GM19035 (cell line): ENCODE measurements around the gene CTTN.
"Not testable (repeated sequence)": the region's sequence is repeated elsewhere in the genome, so short reads cannot be mapped to it uniquely, and the experiment has no call there.

Source experiments
- ATAC-seq: cut with Tn5 transposase; IDR thresholded peaks from one replicate; pipeline ENCODE4 v1.9.1; 2021; ENCODE audit not compliant: unreplicated experiment

CTTN gene

DNA sequence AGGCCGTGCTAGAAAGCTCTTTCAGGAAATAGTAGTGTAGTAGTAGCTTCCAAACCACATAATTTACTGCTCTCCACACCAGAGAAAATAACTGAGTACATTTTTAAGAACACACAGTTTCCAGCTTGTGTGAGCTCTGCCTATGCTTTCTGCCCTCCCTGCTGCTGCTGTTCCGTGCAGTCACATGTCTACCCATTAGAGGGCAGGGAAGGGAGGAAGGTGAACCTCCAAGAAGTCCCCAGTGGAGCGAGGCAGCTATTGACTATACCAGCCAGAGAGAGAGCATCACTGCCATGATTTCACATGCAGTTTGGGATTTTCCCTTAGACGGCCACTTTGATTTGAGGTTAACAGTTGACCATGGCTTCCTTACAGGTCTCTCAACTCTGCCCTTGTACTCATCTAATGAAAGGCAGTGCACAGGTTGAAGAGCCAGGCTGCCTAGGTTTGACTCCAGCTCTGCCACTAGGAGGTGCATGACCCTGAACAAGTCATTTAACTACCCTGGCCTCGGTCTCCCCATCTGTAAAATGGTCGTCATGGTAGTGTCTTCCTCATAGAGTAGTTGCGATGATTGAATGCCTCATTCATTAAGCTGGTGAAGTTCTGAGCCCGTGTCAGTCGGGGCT is 19.7 kb upstream of the CTTN start:
- no peak for ATAC-seq

DNA sequence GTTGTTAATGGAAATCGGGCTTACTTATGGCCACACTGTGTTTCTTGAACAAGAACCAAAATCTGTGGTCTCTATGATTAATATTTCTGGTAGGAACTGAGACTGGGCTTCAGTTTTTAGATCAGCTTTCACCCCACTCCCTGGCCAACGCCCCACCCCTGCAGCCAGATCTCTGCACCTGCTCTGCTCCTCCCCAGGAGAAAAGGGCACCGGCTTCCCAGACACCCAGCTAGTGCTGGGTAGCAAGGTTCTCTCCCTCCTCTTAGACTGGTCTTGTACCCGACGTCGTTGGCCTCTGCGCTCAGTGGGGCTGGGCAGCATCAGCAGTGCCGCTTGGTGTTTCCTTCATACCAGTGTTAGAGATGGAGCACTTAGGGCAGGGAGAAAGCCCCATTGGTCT is 17.0 kb upstream of the CTTN start:
- ATAC-seq = no peak

DNA sequence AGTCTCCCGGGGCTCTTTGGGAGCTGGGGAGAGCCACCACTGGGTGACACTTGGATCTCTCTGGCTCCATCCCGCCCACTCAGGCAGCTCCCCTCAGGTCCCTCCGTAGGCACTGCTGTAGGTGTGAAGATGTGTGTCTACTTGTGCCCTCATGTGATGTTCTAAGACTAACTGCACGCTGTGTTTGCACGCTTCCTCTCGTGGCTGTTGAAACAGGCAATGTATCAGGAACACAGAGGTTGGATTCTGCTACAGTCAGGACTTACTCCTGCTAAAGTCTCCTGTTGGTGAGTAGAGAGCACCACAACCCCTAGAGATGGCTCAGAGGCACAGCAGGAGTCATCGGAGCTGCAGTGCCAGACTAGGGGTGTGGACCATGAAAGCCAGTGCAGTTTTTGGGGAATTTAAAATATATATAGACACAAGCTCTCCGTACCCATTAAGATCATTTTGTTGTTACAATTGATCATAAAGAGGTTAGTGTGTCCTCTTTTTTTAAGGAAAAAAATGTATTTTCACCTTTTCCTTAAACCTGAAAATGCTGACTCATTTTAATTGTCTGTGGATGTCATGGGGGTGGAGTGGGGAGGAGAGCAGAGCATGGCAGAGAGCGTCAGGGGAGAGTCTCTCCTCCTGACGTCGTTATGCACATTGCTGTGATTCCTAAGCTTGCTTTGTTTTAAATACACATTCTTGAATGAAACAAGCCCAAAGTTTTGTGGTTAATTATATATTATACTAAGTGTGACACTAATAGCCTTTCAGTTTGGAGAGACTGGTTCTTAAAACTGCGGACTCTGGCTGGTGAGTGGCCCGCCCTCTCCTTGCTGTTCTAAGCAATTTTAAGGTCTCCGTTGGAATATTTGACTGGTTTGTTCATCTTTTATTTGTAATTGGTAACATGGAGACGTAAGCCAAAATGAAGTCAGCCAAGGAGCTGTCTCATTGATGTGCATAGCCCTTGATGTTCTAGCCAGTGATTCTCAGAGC is 16.2 kb upstream of the CTTN start:
- no peak for ATAC-seq

DNA sequence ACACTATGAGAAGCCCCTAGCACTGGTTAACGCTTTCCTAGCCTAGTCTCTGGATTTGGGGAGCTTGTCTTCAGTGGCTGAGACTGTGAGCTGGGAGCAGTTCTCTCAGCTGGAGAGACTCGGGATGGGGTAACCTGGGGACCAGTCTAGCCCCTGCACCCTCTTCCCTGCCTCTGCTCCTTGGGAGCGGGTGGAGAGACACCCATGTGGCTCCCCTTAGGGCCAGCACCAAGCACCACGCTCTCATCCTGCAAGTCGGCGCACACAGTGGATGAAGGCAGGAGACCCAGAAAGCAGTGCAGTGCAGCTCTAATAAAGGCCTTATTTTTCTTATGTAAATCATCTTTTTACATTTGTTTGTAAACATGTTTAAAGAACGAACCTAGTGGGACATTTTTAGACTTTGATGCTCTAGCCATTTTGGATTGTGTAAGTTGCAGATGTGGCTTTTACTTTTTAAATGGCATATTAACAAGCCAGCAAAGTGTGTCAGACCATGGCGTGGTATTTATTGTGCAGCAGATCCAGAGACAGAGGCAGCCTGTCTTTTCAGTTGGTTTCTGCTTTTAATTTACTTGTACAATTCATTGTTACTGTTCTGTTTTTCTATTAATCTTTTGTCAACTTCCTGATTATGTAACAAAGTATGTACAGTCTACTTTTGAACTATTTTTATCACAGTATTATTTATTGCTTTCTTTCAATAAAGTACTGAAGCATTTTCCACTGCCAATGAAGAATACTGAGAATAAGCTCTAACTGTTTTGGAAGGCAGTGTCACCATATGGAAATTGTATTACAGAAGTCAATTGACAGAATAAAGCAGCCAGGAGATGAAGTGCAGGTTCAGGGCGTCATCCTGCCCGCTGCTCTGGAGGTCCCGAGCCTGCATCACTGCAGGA is 14.4 kb upstream of the CTTN start:
- no peak for ATAC-seq

DNA sequence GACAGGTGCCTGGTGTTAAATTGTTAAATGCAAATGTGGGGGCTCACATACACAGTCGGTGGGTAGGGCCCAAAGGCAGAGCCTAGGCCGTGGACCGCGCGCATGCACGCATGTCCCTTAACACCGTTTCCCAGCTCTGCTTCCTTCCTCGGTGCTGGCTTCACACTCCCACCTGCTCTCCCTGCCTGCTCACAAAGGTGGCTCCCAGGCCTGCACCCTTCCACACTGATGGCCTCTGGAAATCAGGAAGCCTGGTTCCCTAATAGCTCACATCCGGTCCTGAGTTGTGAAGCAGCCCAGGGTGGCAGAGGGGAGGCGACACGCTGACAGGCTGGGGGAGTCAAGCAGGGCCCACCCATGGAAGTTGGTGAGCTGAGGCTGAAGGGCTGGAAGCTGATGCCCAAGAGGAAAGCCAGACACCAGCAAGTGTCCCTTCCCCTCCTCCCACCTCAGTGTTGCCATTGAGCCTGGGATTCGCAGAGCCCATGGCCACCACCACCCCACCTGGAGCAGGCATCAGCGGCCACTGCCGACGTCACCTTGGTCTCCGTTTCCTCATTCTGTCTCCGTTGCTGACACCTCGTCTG is 13.7 kb upstream of the CTTN start:
- ATAC-seq = no peak

DNA sequence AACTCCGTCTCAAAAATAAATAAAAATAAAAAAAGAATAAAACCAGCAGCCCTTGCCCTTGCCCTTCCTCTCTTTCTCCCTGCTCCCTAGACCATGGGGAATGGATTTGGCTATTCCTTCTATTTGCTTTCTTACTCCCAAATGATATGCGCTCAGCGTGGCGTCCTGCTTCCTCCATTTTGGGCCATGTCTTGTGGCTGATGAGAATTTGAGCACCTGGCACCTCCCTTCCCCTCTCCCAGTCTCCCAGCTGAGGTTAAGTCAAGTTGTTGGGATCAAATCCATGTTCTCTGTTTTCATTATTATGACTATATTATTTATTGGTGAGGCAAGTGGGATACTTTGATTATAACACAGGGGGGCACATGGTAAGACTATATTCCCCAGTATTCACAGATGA is 10.8 kb upstream of the CTTN start:
- no peak for ATAC-seq

DNA sequence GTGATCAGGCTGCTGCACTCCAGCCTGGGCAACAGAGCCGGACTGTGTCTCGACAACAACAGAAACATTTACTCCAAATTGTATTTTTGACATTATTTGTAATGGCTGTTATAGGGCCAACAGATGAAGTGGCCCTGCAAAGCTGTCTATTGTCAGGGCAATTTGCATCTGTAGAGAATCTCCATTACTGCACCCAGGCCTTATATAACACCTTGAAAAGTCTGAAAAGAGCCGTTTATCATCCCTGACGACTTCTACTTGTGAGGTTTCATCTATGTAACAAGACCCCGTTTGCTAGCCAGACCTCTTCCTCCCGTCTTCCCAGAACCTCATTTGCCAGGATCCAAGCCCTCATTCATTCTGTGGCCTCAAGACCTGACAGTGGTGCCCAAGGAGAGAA is 9.1 kb upstream of the CTTN start:
- ATAC-seq = no peak

DNA sequence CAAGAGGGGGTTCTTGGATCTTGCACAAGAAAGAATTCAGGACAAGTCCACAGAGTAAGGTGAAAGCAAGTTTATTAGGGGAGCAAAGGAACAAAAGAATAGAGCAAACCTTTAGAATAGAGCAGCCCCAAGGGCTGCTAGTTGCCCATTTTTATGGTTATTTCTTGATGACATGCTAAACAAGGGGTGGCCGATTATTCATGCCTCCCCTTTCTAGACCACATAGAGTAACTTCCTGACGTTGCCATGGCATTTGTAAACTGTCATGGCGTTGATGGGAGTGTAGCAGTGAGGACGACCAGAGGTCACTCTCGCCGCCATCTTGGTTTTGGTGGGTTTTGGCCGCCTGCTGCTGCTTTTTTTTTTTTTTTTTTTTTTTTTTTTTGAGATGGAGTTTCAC is 7.4 kb upstream of the CTTN start:
- ATAC-seq = not testable (repeated sequence)

DNA sequence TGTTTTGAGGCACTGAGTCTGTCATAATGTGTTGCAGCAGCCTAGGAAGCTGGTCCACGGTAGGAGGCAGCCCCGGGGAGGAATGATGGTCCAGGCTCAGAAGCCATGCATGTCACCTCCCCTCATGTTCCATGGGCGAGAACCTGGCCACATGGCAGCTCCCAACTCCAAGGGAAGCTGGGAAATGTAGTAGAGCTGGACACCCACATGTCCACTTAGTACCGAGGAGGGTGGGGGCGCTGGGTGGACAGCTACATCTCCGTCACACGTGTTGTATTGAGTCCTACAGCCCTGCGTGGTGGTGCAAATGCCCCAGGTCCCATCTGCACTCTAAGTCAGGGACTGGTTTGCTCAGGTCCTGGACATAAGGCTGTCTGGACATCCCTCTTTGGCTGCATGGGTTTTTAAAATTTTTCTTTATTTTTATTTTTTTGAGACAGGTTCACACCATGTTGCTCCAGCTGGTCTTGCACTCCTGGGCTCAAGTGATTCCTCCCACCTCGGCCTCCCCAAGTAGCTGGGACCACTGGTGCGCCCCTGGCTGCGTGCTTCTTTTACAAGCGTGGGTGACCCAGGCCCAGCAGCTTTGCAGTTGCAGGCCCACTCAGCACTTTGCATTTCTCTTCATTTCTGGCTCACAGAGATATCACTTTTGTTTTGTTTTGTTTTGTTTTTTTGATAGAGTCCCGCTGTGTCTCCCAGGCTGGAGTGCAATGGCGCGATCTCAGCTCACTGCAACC is 3.9 kb upstream of the CTTN start:
- no peak for ATAC-seq

DNA sequence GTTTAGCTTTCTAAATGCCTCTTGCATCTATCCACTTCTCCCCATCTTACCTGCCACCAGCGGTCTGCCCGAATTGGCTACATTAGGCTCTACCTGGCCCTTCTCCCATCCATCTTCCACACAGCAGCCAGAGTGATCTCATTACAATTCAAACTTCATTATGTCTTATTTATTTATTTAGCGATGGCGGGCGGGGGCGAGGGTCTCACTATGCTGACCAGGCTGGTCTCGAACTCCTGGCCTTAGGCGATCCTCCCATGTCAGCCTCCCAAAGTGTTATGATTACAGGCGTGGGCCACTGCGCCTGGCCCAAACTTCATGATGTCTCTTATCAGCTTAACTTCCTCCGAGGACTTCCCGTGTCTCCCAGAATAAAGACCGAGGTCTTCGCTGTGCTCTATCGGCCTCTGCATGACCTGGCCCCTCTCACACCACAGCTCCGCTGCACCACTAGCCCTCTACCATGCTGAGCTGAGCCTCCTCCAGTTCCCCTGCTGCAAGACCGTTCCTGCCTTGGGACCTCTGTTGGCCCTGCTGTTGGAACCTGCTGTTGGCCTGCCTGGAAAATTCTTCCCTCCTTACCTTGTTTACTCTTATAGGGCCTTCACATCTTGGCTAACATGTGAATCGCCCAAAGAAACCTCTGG is 870 bp upstream of the CTTN start:
- no peak for ATAC-seq

DNA sequence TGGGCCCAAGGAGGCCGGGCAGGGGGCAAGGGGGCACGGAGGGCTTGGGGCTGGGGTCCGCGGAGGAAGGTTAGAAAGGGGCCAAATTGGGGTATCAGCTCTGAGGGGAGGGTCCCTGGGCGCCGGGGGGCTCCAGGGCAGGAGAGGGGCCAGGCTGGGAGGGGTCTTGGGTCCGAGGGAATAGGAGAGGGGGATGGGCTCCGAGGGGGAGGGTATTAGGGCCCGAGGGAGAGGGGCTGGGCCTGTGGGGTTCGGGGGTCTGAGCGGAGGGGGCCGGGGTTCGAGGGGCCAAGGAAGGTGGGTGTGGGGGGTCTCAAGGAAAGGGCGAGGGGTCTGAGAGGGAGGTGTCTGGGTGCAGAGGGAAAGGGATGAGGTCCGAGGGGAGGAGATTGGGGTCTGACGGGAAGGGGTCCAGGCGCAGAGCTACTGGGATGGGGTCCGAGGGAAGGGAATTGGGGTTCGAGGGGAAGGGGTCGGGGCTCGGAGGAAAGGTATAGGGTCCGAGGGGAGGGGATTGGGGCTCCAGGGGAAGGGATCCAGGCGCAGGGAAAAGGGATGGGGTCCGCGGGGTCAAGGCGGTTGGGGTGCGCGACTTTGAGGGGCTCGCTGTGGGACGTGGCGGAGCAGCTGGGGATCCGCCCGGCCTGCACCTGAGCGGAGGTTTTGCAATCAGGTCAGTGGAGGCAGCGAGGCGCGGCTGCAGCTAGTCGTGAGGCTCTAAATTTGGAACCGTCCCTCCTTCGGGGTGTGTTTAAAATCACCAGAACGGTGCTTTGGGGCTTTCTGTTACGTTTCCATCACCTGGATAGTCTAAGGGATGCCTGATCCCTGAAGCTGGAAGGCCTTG is 728 bp downstream of the CTTN start:
- ATAC-seq = no peak

DNA sequence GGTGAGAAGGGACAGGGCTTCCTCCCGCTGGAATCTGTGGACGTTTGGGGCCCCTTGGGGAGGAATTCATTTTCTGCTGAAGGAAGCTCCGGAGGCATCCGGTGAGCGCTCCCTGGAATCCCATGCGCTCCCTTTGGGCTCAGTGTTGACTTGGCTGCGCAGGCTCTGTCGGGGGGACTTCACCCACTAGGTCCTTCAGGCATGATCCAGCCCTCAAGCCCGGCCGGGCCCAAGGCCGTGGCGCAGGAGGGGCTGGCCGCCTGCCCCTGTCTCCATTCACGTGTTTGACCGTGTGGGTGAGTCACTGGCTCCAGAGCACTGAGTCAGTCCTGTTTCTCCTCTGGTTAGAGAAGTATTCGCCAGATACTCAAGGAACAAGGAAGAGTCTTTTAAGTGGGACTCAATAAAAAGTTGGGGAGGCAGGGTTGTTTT is 1.4 kb downstream of the CTTN start:
- no peak for ATAC-seq

DNA sequence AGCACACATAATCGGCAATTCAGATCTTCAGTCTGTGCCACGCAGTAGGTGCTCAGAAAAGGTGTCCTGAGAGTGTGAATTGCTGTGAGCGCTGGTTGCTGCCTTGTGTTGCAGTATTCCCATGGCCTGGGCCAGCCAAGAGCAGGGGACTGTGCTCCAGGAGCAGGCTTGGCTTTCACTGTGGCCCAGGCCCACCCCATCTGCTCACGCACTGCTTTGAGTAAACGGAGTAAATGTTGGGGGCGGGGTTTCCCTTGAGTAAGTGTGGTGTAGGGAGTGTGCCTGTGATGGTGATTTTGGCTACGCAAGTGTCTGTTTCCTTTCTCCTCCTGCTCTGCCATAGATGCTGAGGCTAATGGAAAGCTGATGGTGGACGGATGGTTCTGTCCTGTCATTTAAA is 2.3 kb downstream of the CTTN start:
- no peak for ATAC-seq

DNA sequence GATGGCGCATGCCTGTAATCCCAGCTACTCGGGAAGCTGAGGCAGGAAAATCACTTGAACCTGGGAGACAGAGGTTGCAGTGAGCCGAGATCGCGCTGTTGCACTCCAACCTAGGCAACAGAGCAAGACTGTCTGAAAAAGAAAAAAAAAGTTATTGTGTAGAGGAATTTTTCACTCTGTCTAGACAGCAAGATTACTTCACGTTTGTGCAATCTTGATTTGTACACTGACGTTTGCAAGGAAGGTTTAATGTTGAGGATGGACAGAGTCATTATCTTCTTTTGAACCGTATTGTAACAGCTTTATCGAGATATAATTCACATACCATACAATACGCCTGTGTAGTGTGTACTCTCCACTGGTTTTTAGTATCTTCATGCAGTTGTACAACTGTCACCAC is 3.7 kb downstream of the CTTN start:
- ATAC-seq = no peak

DNA sequence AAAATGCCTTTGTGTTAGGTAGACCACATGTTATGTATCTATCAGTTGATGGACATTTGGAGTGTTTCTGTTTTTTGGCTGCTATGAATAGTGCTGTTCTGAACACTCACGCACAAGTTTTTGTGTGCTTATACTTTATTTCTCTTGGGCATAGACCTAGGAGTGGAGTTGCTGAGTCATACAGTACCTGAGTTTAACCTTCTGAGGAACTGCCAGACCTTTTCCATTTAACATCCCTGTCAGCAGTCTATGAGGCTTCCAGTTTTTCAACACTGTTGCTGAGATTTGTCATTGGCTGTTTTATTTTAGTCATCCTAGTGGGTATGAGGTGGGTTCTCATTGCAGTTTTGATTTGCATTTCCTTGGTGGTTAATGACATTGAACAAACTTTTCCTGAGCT is 4.4 kb downstream of the CTTN start:
- ATAC-seq = no peak

DNA sequence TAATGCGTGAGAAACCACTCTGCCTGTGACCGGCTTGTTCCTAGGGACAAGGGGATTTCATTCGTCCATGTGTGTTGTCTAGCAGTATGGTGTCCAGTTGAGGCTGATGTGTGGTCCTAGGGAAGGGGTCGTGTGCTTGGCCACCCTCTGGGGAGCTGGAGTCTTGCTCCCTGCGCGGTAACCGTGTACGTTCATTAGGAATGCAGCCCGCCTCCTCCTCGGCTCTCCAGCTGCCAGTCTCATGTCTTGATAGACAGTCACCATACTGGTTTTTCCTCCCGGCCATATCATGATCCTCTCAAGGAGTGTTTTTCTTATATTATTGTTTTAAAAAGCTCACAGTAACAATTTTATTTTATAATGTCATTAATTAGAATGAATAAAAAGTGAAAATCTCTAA is 5.9 kb downstream of the CTTN start:
- ATAC-seq = no peak

DNA sequence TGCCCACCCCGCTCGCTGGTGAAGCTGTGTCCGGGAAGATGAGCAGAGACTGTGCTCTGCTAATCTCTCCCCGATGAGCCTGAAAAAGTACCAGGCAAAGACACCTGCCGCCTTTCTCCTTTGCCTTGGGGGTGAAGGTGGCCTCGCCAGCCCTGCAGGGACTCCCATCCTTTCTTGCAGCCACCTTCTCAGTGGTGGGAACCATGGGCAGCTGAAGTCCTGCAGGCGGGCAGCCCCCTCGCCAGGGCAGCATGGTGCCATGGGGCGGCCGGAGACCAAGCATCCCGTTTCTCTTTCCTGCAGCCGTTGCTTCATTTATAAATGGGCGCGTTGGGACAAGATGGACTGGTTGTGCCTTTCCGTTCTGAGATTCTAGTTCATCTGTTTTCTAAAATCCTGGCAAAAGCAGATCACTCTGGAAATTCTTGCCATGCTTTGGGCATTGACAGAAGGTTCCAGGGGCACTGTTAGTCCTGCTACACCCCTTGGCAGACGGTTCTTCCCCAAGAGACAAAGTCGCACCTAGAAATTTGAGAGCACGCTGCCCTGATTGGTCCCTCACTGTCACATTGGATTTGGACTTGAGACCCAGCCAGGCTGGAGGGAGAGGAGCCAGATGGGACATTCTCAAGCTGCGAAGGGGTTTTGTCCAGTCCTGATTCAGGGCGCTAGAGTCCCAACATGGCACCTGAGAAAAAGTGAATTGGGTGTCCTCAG is 7.5 kb downstream of the CTTN start:
- no peak for ATAC-seq

DNA sequence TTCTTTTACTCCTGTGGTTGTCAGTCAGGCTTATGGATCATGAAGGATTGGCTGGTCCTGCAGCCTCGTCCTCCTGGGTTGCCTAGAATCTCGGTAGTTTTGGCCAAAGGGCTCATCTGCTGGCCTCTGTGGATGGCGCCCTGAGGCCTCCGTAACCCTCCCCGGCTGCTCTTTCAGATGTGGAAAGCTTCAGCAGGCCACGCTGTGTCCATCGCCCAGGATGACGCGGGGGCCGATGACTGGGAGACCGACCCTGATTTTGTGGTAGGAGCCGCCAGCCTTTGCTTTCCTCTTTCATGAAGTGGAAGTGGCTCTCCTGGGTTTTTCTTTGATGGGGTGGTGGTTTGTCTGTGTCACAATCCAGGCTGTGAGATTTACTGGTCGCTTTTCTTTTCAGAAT is 8.8 kb downstream of the CTTN start:
- no peak for ATAC-seq
